ENCODE results near the gene SRC. TPM values are rescaled to one million over a fixed set of nuclear protein-coding genes. Genes with fewer than 3 reads are reported as not detected.

SRC gene
- polyA plus RNA-seq, 1 donor (not counting 4 experiments of a cell fraction or from before 2014, with no cell fraction given), result 22.8 TPM

DNA sequence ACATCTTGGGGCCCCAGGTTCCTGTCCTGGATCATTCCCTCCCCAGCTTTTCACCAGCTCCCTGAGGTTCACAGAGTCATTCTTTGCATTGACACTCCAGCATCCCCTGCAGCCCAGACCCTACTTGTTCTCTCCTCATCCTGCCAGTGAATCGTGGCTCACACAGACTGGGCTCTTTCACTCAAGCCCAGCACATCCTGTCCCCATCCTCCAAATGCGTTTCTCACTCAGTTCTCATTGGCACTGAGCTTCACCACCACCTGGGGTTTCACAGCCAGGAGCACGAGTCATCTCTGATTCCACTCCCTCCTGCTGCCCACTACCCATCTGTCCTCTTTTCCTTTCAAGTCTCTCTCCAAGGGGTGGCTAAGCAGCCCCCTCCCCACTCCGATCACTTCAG is 89.7 kb downstream of the SRC start:
- H3K36me3 ChIP-seq (ENCODE audit: control insufficient read depth in 2 of 2, extremely low read depth in 1 of 2, insufficient read depth in 2 of 2, low read length in 2 of 2), result no peaks in the 10 kb centered on the region
- H3K9ac ChIP-seq (ENCODE audit: control insufficient read depth, extremely low read depth, insufficient read depth, low read length), result no peak overlapping the region
- no peak overlapping the region for H3K4me3 ChIP-seq (ENCODE audit: control insufficient read depth in 2 of 3, extremely low read depth in 1 of 3, insufficient read depth in 2 of 3, low read depth in 1 of 3, low read length in 3 of 3)
- peaks cover 35% of the 10 kb centered on the region for H3K27me3 ChIP-seq (ENCODE audit: control insufficient read depth, extremely low read depth, insufficient read depth, low read length)
- dilution Hi-C loops (cut with MboI; ENCODE audit: extremely low pct_ligation_motif_present, low sequenced_read_pairs), result no loop called here
- H3K4me2 ChIP-seq (ENCODE audit: control insufficient read depth, extremely low read depth, insufficient read depth, low read depth, low read length), result no peak overlapping the region
- no peaks in the 10 kb centered on the region for H3K9me1 ChIP-seq (ENCODE audit: control insufficient read depth, extremely low read depth, insufficient read depth, low read length)
- DNase-seq (ENCODE audit: low read depth, low spot score) (no peak), FAIRE-seq (no peak)
- TF ChIP-seq, protein P1, sequence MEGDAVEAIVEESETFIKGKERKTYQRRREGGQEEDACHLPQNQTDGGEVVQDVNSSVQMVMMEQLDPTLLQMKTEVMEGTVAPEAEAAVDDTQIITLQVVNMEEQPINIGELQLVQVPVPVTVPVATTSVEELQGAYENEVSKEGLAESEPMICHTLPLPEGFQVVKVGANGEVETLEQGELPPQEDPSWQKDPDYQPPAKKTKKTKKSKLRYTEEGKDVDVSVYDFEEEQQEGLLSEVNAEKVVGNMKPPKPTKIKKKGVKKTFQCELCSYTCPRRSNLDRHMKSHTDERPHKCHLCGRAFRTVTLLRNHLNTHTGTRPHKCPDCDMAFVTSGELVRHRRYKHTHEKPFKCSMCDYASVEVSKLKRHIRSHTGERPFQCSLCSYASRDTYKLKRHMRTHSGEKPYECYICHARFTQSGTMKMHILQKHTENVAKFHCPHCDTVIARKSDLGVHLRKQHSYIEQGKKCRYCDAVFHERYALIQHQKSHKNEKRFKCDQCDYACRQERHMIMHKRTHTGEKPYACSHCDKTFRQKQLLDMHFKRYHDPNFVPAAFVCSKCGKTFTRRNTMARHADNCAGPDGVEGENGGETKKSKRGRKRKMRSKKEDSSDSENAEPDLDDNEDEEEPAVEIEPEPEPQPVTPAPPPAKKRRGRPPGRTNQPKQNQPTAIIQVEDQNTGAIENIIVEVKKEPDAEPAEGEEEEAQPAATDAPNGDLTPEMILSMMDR (optimal IDR thresholded peaks at IDR 0.05 in 1 of 3, IDR thresholded peaks at IDR 0.05 in 1 of 3, conservative IDR thresholded peaks at IDR 0.05 in 1 of 3; ENCODE audit: extremely low read depth in 1 of 3, insufficient read depth in 2 of 3, low read length in 3 of 3), result no peak
- TF ChIP-seq EZH2 (IDR thresholded peaks at IDR 0.05; ENCODE audit: low read length), result no peak
- no peaks in the 10 kb centered on the region for H3K4me1 ChIP-seq (ENCODE audit: control insufficient read depth, extremely low read depth, insufficient read depth, low read length)
- no peak overlapping the region for H3K27ac ChIP-seq (ENCODE audit: control insufficient read depth, insufficient read depth, low read length)
- no peaks in the 10 kb centered on the region for H4K20me1 ChIP-seq (ENCODE audit: control insufficient read depth, extremely low read depth, insufficient read depth, low read length)
- no peaks in the 10 kb centered on the region for H3K9me3 ChIP-seq (ENCODE audit: control insufficient read depth, low read depth, low read length)
- H3K79me2 ChIP-seq (ENCODE audit: control insufficient read depth, insufficient read depth, low read length), result no peaks in the 10 kb centered on the region
- no peak overlapping the region for H2AFZ ChIP-seq (ENCODE audit: control insufficient read depth, low read length)

DNA sequence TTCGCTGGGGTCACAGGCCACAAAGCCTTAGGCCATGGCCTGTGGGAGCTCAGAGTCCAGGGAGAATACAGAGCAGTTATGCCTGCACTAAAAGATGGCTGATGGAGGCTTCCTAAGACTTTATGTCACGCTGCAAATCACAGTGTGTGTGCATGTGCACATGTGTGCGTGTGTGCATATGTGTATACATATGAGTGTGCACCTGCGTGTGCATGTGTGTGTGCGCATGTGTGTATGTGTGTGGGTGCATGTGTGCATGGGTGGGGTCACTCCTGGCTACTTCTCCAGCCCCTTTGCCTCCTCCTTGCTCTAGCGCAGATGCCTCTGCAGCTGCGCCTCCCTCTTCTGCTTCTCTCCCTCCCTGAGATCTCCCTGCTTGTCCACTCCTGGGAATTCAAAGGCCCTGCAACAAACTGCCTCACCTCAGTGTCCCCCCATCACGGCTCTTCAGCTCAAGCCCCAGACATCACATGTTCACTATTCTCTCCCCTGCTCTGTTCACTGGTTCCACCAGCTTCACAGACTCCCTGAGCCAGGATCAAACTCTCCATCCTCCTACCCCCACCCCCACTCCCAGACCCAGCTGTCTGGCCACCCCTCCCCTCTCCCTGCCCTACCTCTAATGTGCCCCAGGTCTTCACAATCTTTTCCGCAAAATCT is 90.7 kb downstream of the SRC start:
- H4K20me1 ChIP-seq (ENCODE audit: control insufficient read depth, extremely low read depth, insufficient read depth, low read length), result no peaks in the 10 kb centered on the region
- TF ChIP-seq, protein P1 (optimal IDR thresholded peaks at IDR 0.05 in 1 of 3, IDR thresholded peaks at IDR 0.05 in 1 of 3, conservative IDR thresholded peaks at IDR 0.05 in 1 of 3; ENCODE audit: extremely low read depth in 1 of 3, insufficient read depth in 2 of 3, low read length in 3 of 3), result no peak
- TF ChIP-seq EZH2 (IDR thresholded peaks at IDR 0.05; ENCODE audit: low read length), result no peak
- H3K9me3 ChIP-seq (ENCODE audit: control insufficient read depth, low read depth, low read length), result no peaks in the 10 kb centered on the region
- H2AFZ ChIP-seq (ENCODE audit: control insufficient read depth, low read length), result no peak overlapping the region
- dilution Hi-C loops (cut with MboI; ENCODE audit: extremely low pct_ligation_motif_present, low sequenced_read_pairs), result no loop called here
- H3K27ac ChIP-seq (ENCODE audit: control insufficient read depth, insufficient read depth, low read length), result no peak overlapping the region
- FAIRE-seq, result no peak
- H3K27me3 ChIP-seq (ENCODE audit: control insufficient read depth, extremely low read depth, insufficient read depth, low read length), result peaks cover 35% of the 10 kb centered on the region
- no peak for DNase-seq (ENCODE audit: low read depth, low spot score)
- no peaks in the 10 kb centered on the region for H3K9me1 ChIP-seq (ENCODE audit: control insufficient read depth, extremely low read depth, insufficient read depth, low read length)
- H3K4me2 ChIP-seq (ENCODE audit: control insufficient read depth, extremely low read depth, insufficient read depth, low read depth, low read length), result no peak overlapping the region
- H3K4me1 ChIP-seq (ENCODE audit: control insufficient read depth, extremely low read depth, insufficient read depth, low read length), result no peaks in the 10 kb centered on the region
- H3K9ac ChIP-seq (ENCODE audit: control insufficient read depth, extremely low read depth, insufficient read depth, low read length), result no peak overlapping the region
- no peaks in the 10 kb centered on the region for H3K36me3 ChIP-seq (ENCODE audit: control insufficient read depth in 2 of 2, extremely low read depth in 1 of 2, insufficient read depth in 2 of 2, low read length in 2 of 2)
- H3K79me2 ChIP-seq (ENCODE audit: control insufficient read depth, insufficient read depth, low read length), result no peaks in the 10 kb centered on the region
- no peak overlapping the region for H3K4me3 ChIP-seq (ENCODE audit: control insufficient read depth in 2 of 3, extremely low read depth in 1 of 3, insufficient read depth in 2 of 3, low read depth in 1 of 3, low read length in 3 of 3)
